HCT116 (cell line): ENCODE data around the gene TJP1. TPM values are rescaled to one million over a fixed set of nuclear protein-coding genes. Genes with fewer than 3 reads are reported as not detected.

Experiments
- ATAC-seq: fragments of 200-7000 bp; cut with Tn5 transposase; 2 replicates; pipeline ENCODE4 v1.9.1; 2020; ENCODE audit warnings: mild to moderate bottlenecking, moderate library complexity
- BruUV-seq: library from RNA; stranded (reverse); fragments of 400-500 nt; replicated peaks from 2 replicates; lab custom pipeline; 2021; lab: Mats Ljungman, UMichigan
- CTCF ChIA-PET: fragments of 300-600 bp; sonication (Branson Sonifier 250); formaldehyde crosslinking; loops from one replicate; lab custom pipeline; 2021; ENCODE audit warnings: antibody characterized with exemption; lab: Charles Lee
- POLR2A ChIA-PET: fragments of 300-600, 350-600 bp; sonication (Branson Sonifier 250); formaldehyde crosslinking; loops from one replicate; lab custom pipeline; 2021; ENCODE audit warnings: antibody characterized with exemption; lab: Charles Lee
- RAD21 ChIA-PET, 2 experiments: fragments of 300-600 bp; sonication (Branson Sonifier 250); formaldehyde crosslinking; loops; one replicate each; lab custom pipeline; 2023; ENCODE audit warnings: low total read pairs in 2 of 2; ENCODE audit not compliant: uncharacterized antibody in 2 of 2, unreplicated experiment in 2 of 2, low non-redundant PET in 1 of 2; lab: Charles Lee
- DNase-seq: peaks from one replicate; pipeline ENCODE4 v3.0.0-alpha.2; 2010; ENCODE audit warnings: low read depth, low spot score
- H2AFZ ChIP-seq: fragments of 200-600 bp; shearing (Covaris generic), sonication (generic); 2 replicates; pipeline ENCODE4 v1.6.1; 2017; ENCODE audit warnings: low read depth, mixed run types, mixed read lengths, antibody characterized with exemption, low read length; ENCODE audit not compliant: poor library complexity, severe bottlenecking
- H3K27ac ChIP-seq: 2 replicates; pipeline ENCODE4 v1.5.1; 2012; ENCODE audit warnings: low read depth, low read length
- H3K27me3 ChIP-seq: fragments of 200-600 bp; sonication (generic); 2 replicates; pipeline ENCODE4 v1.6.1; 2016; ENCODE audit warnings: mixed run types, low read length, mixed read lengths; ENCODE audit not compliant: insufficient read depth
- H3K36me3 ChIP-seq, 2 experiments: fragments of 200-500 bp in 1 of 2; fragments of 200-600 bp in 1 of 2; sonication (Bioruptor generic) in 1 of 2; sonication (generic) in 1 of 2; 2 replicates each; pipeline versions ENCODE4 v1.5.1 to v1.6.1; 2014 to 2016; ENCODE audit warnings: low read length in 2 of 2, inconsistent platforms in 1 of 2, mixed read lengths in 1 of 2, mixed run types in 1 of 2; ENCODE audit not compliant: insufficient read depth in 2 of 2, control insufficient read depth in 1 of 2
- H3K4me1 ChIP-seq, 2 experiments: fragments of 200-600 bp in 1 of 2; sonication (generic) in 1 of 2; 2 replicates each; pipeline versions ENCODE4 v1.5.1 to v1.6.1; 2012 to 2017; ENCODE audit warnings: low read length in 2 of 2, inconsistent platforms in 1 of 2, mild to moderate bottlenecking in 1 of 2, mixed read lengths in 1 of 2, mixed run types in 1 of 2, moderate library complexity in 1 of 2; ENCODE audit not compliant: insufficient read depth in 2 of 2, control insufficient read depth in 1 of 2
- H3K4me2 ChIP-seq: fragments of 200-600 bp; sonication (generic); 2 replicates; pipeline ENCODE4 v1.6.1; 2017; ENCODE audit warnings: mixed run types, low read length, mixed read lengths
- H3K4me3 ChIP-seq, 2 experiments: fragments of 200-600 bp in 1 of 2; sonication (generic) in 1 of 2; replicated peaks in 1 of 2; 2 replicates each; pipeline ENCODE4 v1.5.1; 2011 to 2016; ENCODE audit warnings: low read length in 2 of 2, control low read depth in 1 of 2, low read depth in 1 of 2, mild to moderate bottlenecking in 1 of 2, mixed read lengths in 1 of 2, mixed run types in 1 of 2
- H3K79me2 ChIP-seq: fragments of 200-600 bp; sonication (generic); 2 replicates; pipeline ENCODE4 v1.6.1; 2017; ENCODE audit warnings: mild to moderate bottlenecking, mixed run types, low read length, moderate library complexity, mixed read lengths; ENCODE audit not compliant: insufficient read depth
- H3K9ac ChIP-seq: fragments of 200-600 bp; sonication (generic); 2 replicates; pipeline ENCODE4 v1.6.1; 2016; ENCODE audit warnings: low read length, mixed read lengths
- H3K9me2 ChIP-seq: fragments of 200-600 bp; sonication (generic), shearing (Covaris generic); 2 replicates; pipeline ENCODE4 v1.6.1; 2017; ENCODE audit warnings: mixed run types, mild to moderate bottlenecking, moderate library complexity; ENCODE audit not compliant: insufficient read depth
- H3K9me3 ChIP-seq, 2 experiments: fragments of 200-500 bp in 1 of 2; fragments of 200-600 bp in 1 of 2; sonication (Bioruptor generic) in 1 of 2; sonication (generic) in 1 of 2; 2 replicates each; pipeline ENCODE4 v1.6.1; 2014 to 2017; ENCODE audit warnings: low read length in 2 of 2, mixed read lengths in 2 of 2, inconsistent platforms in 1 of 2, low read depth in 1 of 2, mild to moderate bottlenecking in 1 of 2, mixed run types in 1 of 2, moderate library complexity in 1 of 2; ENCODE audit not compliant: control insufficient read depth in 1 of 2, insufficient read depth in 1 of 2
- H4K20me1 ChIP-seq: fragments of 200-600 bp; sonication (generic), shearing (Covaris generic); 2 replicates; pipeline ENCODE4 v1.6.1; 2017; ENCODE audit warnings: mixed run types, mild to moderate bottlenecking, moderate library complexity; ENCODE audit not compliant: insufficient read depth
- CBX3 ChIP-seq: IDR thresholded peaks from 2 replicates; pipeline ENCODE4 v1.6.1; 2012; ENCODE audit warnings: low read depth
- EZH2phosphoT487 ChIP-seq: fragments of 200-600 bp; IDR thresholded peaks from 2 replicates; pipeline ENCODE4 v1.6.1; 2018; ENCODE audit warnings: antibody characterized with exemption, borderline replicate concordance
- FOSL1 ChIP-seq: IDR thresholded peaks from 2 replicates; pipeline ENCODE4 v1.6.1; 2012; ENCODE audit warnings: low read depth
- POLR2A ChIP-seq: IDR thresholded peaks from 2 replicates; pipeline ENCODE4 v1.7.0; 2011; ENCODE audit warnings: borderline replicate concordance; ENCODE audit not compliant: insufficient read depth, insufficient read length; ENCODE audit errors: extremely low read depth
- SRF ChIP-seq: IDR thresholded peaks from 2 replicates; pipeline ENCODE4 v1.6.1; 2012; ENCODE audit warnings: low read depth
- YY1 ChIP-seq: IDR thresholded peaks from 2 replicates; pipeline ENCODE4 v1.6.1; 2011; ENCODE audit warnings: low read length, low read depth, moderate library complexity, mild to moderate bottlenecking; ENCODE audit not compliant: insufficient replicate concordance; ENCODE audit errors: extremely low read depth
- ZFX ChIP-seq: fragments of 450-650 bp; IDR thresholded peaks from 2 replicates; pipeline ENCODE4 v1.6.1; 2017
- ZNF274 ChIP-seq: fragments of 200-500 bp; sonication (Bioruptor generic); IDR thresholded peaks from 2 replicates; pipeline ENCODE4 v1.6.1; 2014; ENCODE audit warnings: mild to moderate bottlenecking, low read depth, low read length, inconsistent platforms
- intact Hi-C: fragments of 100-400 bp; cut with micrococcal nuclease; formaldehyde crosslinking; loops from 2 replicates; pipeline ENCODE4 v1.10.0; 2022
- total RNA-seq: library from RNA; stranded (reverse); gene quantifications from one replicate; pipeline ENCODE4 v1.2.1, GENCODE V29; 2021; ENCODE audit not compliant: unreplicated experiment
- TF ChIP-seq, protein P1 (sequence below): IDR thresholded peaks from 2 replicates; pipeline ENCODE4 v1.6.1; 2012
- TF ChIP-seq, protein P2 (sequence below): IDR thresholded peaks from 2 replicates; pipeline ENCODE4 v1.6.1; 2012; ENCODE audit warnings: low read depth
- TF ChIP-seq, protein P3 (sequence below), 3 experiments: fragments of 200-600 bp in 1 of 3; sonication (generic) in 1 of 3; IDR thresholded peaks in 2 of 3; conservative IDR thresholded peaks in 1 of 3; 2 replicates each; pipeline ENCODE4 v1.5.1; 2012 to 2017; ENCODE audit warnings: low read depth in 2 of 3, low read length in 2 of 3, antibody characterized with exemption in 1 of 3, borderline replicate concordance in 1 of 3, control low read depth in 1 of 3, mild to moderate bottlenecking in 1 of 3, mixed read lengths in 1 of 3, mixed run types in 1 of 3, moderate library complexity in 1 of 3; ENCODE audit not compliant: insufficient read depth in 1 of 3
- TF ChIP-seq, protein P4 (sequence below): IDR thresholded peaks from 2 replicates; pipeline ENCODE4 v1.6.1; 2012

Gene TJP1
- total RNA-seq, 1 experiment from 2014 or later, result 83.6 TPM

DNA sequence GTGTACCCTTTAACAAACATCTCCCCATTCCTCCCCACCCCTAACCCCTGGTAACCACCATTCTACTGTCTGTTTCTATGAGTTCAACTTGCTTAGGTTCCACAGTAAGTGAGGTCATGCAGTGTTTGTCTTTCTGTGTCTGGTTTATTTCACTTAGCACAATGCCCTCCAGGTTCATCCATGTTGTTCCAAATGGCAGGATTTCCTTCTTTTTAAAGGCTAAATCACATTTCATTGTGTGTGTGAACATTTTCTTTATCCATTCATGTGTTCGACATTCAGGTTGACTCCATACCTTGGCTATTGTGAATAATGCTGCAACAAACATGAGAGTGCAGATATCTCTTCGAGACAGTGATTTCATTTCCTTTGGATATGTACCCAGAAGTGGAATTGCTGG lies 62.7 kb downstream of the TJP1 start:
- H3K27me3 ChIP-seq, result no peaks in the 10 kb centered on the region
- DNase-seq, result no peak
- ChIA-PET POLR2A (no interaction called here), CTCF (no interaction called here), RAD21 (no interaction called here)
- no peak overlapping the region for H3K9ac ChIP-seq
- H3K36me3 ChIP-seq, result peaks cover 9 to 10% of the 10 kb centered on the region in 2 experiments
- no peak overlapping the region for H3K27ac ChIP-seq
- no peaks in the 10 kb centered on the region for H4K20me1 ChIP-seq
- no peaks in the 10 kb centered on the region for H3K4me1 ChIP-seq
- no peak overlapping the region for H3K4me3 ChIP-seq
- H2AFZ ChIP-seq, result no peak overlapping the region
- peaks cover 45% of the 10 kb centered on the region for H3K79me2 ChIP-seq
- H3K4me2 ChIP-seq, result no peak overlapping the region
- no peaks in the 10 kb centered on the region for H3K9me3 ChIP-seq
- no peak for TF ChIP-seq POLR2A
- TF ChIP-seq, protein P1, sequence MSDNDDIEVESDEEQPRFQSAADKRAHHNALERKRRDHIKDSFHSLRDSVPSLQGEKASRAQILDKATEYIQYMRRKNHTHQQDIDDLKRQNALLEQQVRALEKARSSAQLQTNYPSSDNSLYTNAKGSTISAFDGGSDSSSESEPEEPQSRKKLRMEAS, result no peak
- no TSS peak for BruUV-seq
- intact Hi-C loops, result no loop called here
- no peaks in the 10 kb centered on the region for H3K9me2 ChIP-seq
- no peak for ATAC-seq

DNA sequence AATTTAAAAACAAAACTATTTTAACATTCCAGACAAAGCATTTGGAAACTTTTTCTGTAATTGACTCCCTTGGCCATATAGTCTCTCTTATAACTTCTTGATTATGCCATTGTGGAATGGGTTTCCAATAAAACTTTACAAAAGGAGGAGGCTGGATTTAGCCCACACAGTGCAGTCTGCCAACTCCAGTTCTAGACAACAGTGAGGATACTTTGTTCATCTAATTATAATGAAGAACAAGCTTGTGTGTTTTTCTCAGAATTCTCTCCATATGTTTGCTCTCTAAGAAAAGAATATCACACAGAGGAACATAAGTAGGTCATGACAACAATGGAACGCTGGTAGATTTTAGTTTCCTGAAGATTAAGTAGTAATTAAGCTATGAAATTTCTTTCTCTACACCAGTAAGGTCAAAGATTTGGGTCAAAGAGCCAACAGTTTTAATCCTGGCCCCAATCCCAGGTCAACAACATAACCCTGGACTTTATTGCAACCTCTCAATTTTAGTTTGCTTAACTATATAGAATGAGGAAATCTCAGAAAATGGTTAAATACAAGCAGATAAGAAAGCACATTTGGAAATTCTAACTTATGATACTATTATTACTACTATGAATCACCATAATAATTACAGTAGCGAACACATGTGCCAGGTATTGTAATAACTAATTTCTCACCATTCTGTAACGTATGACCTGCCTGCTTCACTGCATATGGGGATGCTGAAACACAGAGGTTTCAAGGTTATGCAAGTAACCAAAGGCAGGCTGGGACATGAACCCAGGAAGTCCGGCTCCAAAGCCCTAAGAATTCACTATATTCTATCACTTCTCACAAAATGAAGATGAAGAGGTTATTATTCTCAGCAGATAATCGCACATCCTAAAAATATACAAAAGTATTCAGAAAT lies 65.7 kb downstream of the TJP1 start:
- peaks cover 7 to 15% of the 10 kb centered on the region in 2 experiments; a peak in 3 of 4 replicates for H3K36me3 ChIP-seq
- no peaks in the 10 kb centered on the region for H3K9me2 ChIP-seq
- DNase-seq (no peak), ATAC-seq (no peak)
- BruUV-seq, result no TSS peak
- RAD21 ChIA-PET, result no interaction called here
- POLR2A ChIA-PET, result no interaction called here
- no peaks in the 10 kb centered on the region for H3K9me3 ChIP-seq
- intact Hi-C loops, result loop anchor here (2.0 kb wide), 1 partner anchor 20 kb away; no protein-coding TSS in a partner anchor
- H3K4me1 ChIP-seq, result no peaks in the 10 kb centered on the region
- no peak overlapping the region for H3K4me3 ChIP-seq
- CTCF ChIA-PET, result interaction anchor here (1.0 kb wide), 1 partner anchor 9 kb away, joined by 5 read pairs; no protein-coding TSS in a partner anchor
- no peaks in the 10 kb centered on the region for H3K27me3 ChIP-seq
- no peak overlapping the region for H3K27ac ChIP-seq
- no peak overlapping the region for H3K4me2 ChIP-seq
- H4K20me1 ChIP-seq, result no peaks in the 10 kb centered on the region
- H3K79me2 ChIP-seq, result peaks cover 31% of the 10 kb centered on the region
- no peak overlapping the region for H3K9ac ChIP-seq
- H2AFZ ChIP-seq, result no peak overlapping the region
- no peak for TF ChIP-seq SRF
- TF ChIP-seq ZNF274, result no peak
- TF ChIP-seq, protein P1, result no peak
- TF ChIP-seq EZH2phosphoT487, result no peak
- TF ChIP-seq, protein P2, sequence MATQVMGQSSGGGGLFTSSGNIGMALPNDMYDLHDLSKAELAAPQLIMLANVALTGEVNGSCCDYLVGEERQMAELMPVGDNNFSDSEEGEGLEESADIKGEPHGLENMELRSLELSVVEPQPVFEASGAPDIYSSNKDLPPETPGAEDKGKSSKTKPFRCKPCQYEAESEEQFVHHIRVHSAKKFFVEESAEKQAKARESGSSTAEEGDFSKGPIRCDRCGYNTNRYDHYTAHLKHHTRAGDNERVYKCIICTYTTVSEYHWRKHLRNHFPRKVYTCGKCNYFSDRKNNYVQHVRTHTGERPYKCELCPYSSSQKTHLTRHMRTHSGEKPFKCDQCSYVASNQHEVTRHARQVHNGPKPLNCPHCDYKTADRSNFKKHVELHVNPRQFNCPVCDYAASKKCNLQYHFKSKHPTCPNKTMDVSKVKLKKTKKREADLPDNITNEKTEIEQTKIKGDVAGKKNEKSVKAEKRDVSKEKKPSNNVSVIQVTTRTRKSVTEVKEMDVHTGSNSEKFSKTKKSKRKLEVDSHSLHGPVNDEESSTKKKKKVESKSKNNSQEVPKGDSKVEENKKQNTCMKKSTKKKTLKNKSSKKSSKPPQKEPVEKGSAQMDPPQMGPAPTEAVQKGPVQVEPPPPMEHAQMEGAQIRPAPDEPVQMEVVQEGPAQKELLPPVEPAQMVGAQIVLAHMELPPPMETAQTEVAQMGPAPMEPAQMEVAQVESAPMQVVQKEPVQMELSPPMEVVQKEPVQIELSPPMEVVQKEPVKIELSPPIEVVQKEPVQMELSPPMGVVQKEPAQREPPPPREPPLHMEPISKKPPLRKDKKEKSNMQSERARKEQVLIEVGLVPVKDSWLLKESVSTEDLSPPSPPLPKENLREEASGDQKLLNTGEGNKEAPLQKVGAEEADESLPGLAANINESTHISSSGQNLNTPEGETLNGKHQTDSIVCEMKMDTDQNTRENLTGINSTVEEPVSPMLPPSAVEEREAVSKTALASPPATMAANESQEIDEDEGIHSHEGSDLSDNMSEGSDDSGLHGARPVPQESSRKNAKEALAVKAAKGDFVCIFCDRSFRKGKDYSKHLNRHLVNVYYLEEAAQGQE, result no peak
- no peak for TF ChIP-seq ZFX
- TF ChIP-seq, protein P3, sequence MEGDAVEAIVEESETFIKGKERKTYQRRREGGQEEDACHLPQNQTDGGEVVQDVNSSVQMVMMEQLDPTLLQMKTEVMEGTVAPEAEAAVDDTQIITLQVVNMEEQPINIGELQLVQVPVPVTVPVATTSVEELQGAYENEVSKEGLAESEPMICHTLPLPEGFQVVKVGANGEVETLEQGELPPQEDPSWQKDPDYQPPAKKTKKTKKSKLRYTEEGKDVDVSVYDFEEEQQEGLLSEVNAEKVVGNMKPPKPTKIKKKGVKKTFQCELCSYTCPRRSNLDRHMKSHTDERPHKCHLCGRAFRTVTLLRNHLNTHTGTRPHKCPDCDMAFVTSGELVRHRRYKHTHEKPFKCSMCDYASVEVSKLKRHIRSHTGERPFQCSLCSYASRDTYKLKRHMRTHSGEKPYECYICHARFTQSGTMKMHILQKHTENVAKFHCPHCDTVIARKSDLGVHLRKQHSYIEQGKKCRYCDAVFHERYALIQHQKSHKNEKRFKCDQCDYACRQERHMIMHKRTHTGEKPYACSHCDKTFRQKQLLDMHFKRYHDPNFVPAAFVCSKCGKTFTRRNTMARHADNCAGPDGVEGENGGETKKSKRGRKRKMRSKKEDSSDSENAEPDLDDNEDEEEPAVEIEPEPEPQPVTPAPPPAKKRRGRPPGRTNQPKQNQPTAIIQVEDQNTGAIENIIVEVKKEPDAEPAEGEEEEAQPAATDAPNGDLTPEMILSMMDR (IDR thresholded peaks at IDR 0.05 in 2 of 3, conservative IDR thresholded peaks at IDR 0.05 in 1 of 3; ENCODE audit: borderline replicate concordance in 1 of 3, insufficient read depth in 1 of 3, low read depth in 2 of 3, low read length in 2 of 3), result no peak
- TF ChIP-seq FOSL1, result no peak
- no peak for TF ChIP-seq CBX3
- TF ChIP-seq, protein P4, sequence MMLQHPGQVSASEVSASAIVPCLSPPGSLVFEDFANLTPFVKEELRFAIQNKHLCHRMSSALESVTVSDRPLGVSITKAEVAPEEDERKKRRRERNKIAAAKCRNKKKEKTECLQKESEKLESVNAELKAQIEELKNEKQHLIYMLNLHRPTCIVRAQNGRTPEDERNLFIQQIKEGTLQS, result no peak
- TF ChIP-seq YY1, result no peak
